ENCODE results near the gene MYH14. TPM values are rescaled to one million over a fixed set of nuclear protein-coding genes. Genes with fewer than 3 reads are reported as not detected.

Gene MYH14
- total and polyA plus RNA-seq, 2 of the 4 experiments (the other 2 are of a cell fraction) = not detected

- Histone ChIP-seq H3K14ac (replicated peaks; ENCODE audit: low read depth, low read length) (no peak overlapping the region), H2AK5ac (ENCODE audit: low read depth, low read length) (no peak overlapping the region), H2AFZ (replicated peaks; ENCODE audit: low read length, poor library complexity) (no peak overlapping the region), H2BK120ac (ENCODE audit: low read depth, low read length) (no peak overlapping the region), H3K56ac (ENCODE audit: extremely low read depth, insufficient read depth, low read length) (no peak overlapping the region), H3K23ac (ENCODE audit: low read depth, low read length) (no peak overlapping the region), H3K4me2 (ENCODE audit: low read depth, low read length) (no peak overlapping the region), H2BK5ac (ENCODE audit: low read depth, low read length, poor library complexity, severe bottlenecking) (no peak overlapping the region), H4K8ac (ENCODE audit: low read depth in 2 of 2, low read length in 2 of 2) (no peak overlapping the region), H3K9ac (ENCODE audit: low read depth, low read length) (no peak overlapping the region), H3K9me1 (ENCODE audit: insufficient read depth, low read length) (no peaks in the 10 kb centered on the region), H3K9me3 (ENCODE audit: control insufficient read depth, insufficient read depth, low read length) (no peaks in the 10 kb centered on the region), H3K27me3 (ENCODE audit: control insufficient read depth, insufficient read depth, low read length) (peaks cover 38% of the 10 kb centered on the region), H3K27ac (ENCODE audit: insufficient read depth, low read length) (no peak overlapping the region), H2BK15ac (ENCODE audit: low read depth, low read length) (no peak overlapping the region), H3K79me1 (ENCODE audit: low read depth in 1 of 2, low read length in 2 of 2) (no peaks in the 10 kb centered on the region), H3K36me3 (ENCODE audit: control insufficient read depth, insufficient read depth, low read length) (no peaks in the 10 kb centered on the region), H3K18ac (ENCODE audit: low read depth, low read length) (no peak overlapping the region), H4K5ac (ENCODE audit: low read depth, low read length) (no peak overlapping the region), H3K4me1 (ENCODE audit: control insufficient read depth, insufficient read depth, low read length) (no peaks in the 10 kb centered on the region), H2AK9ac (replicated peaks; ENCODE audit: low read depth, low read length, poor library complexity) (no peak overlapping the region), H3K4me3 (ENCODE audit: insufficient read depth, low read depth, low read length) (no peak overlapping the region), H4K91ac (ENCODE audit: insufficient read depth, low read depth, low read length) (no peak overlapping the region), H3K4ac (ENCODE audit: low read depth, low read length) (no peak overlapping the region), H4K20me1 (ENCODE audit: insufficient read depth, low read length) (no peaks in the 10 kb centered on the region), H2BK20ac (ENCODE audit: low read depth, low read length) (no peak overlapping the region)
- in situ Hi-C loops (cut with MboI; ENCODE audit: low sequenced_read_pairs) = no loop called here
- DNase-seq (no peak), ATAC-seq (ENCODE audit: low read depth) (no peak)
- BruUV-seq (replicated peaks) = no TSS peak
- dilution Hi-C loops (cut with HindIII; ENCODE audit: low sequenced_read_pairs, unreplicated experiment) = no loop called here
- intact Hi-C loops (cut with micrococcal nuclease) = no loop called here
- CTCF ChIA-PET = no interaction called here
- whole genome bisulfite sequencing, 2 experiments (ENCODE audit: extremely low coverage in 2 of 2, insufficient read length in 1 of 2) = no CpG with 5 or more reads among the region's 40 CpGs
- POLR2A ChIA-PET (ENCODE audit: unreplicated experiment) = no interaction called here
- TF ChIP-seq MAZ (IDR thresholded peaks at IDR 0.05; ENCODE audit: borderline replicate concordance, low read depth, low read length) = no peak
- TF ChIP-seq RAD21 (IDR thresholded peaks at IDR 0.05; ENCODE audit: low read length) = no peak
- TF ChIP-seq MAFK (IDR thresholded peaks at IDR 0.05; ENCODE audit: low read depth, low read length) = no peak
- no peak for TF ChIP-seq RFX5 (IDR thresholded peaks at IDR 0.05; ENCODE audit: low read depth, low read length)
- no peak for TF ChIP-seq CHD1 (IDR thresholded peaks at IDR 0.05; ENCODE audit: low read depth, low read length)
- no peak for TF ChIP-seq RCOR1 (IDR thresholded peaks at IDR 0.05; ENCODE audit: insufficient replicate concordance, low read length)
- no peak for TF ChIP-seq NFE2L2 (IDR thresholded peaks at IDR 0.05; ENCODE audit: low read depth, low read length)
- no peak for TF ChIP-seq CTCF (conservative IDR thresholded peaks at IDR 0.05; ENCODE audit: low read depth, low read length)
- TF ChIP-seq CEBPB (IDR thresholded peaks at IDR 0.05; ENCODE audit: low read depth, low read length) = no peak
- TF ChIP-seq MXI1 (IDR thresholded peaks at IDR 0.05; ENCODE audit: borderline replicate concordance, low read depth, low read length) = no peak
Observed at GRCh38 chr19:50314724-50315708, 111.6 kb downstream of the MYH14 start.

Data from IMR-90 (cell line).